ENCODE data around the gene AFF3.
A peak's percentile ranks its signal among the peaks of the same experiment; 100 is the strongest.

AFF3 gene

GRCh38 chr2:100148883-100149282, 6.5 kb upstream of the AFF3 start:
- no peaks in the 10 kb centered on the region for H3K9me3 ChIP-seq

GRCh38 chr2:100146657-100146960, 4.2 kb upstream of the AFF3 start:
- peaks cover 49% of the 10 kb centered on the region for H3K4me1 ChIP-seq
- H3K4me2 ChIP-seq = no peak overlapping the region
- no peak overlapping the region for H3K9ac ChIP-seq
- TF ChIP-seq Cebpa-rat (IDR thresholded peaks at IDR 0.05) = no peak
- no peak overlapping the region for H3K27ac ChIP-seq
- H3K4me3 ChIP-seq = no peak overlapping the region
- H3K27me3 ChIP-seq = no peaks in the 10 kb centered on the region
- H3K36me3 ChIP-seq = no peaks in the 10 kb centered on the region
- no peaks in the 10 kb centered on the region for H4K20me1 ChIP-seq
- no peaks in the 10 kb centered on the region for H3K9me3 ChIP-seq

More at GRCh38 chr2:100148883-100149282, 6.5 kb upstream of the AFF3 start:
- Histone ChIP-seq H4K20me1 (no peaks in the 10 kb centered on the region), H3K4me2 (no peak overlapping the region), H3K4me3 (no peak overlapping the region), H3K4me1 (peaks cover 27% of the 10 kb centered on the region), H3K27me3 (no peaks in the 10 kb centered on the region), H3K27ac (no peak overlapping the region), H3K36me3 (no peaks in the 10 kb centered on the region), H3K9ac (no peak overlapping the region)
- TF ChIP-seq Cebpa-rat (IDR thresholded peaks at IDR 0.05) = no peak

- H3K4me1 ChIP-seq = peaks cover 55% of the 10 kb centered on the region
These were observed 3.7 kb upstream of the AFF3 start for GRCh38 chr2:100145893-100146656.

GRCh38 chr2:100143286-100143685, 896 bp upstream of the AFF3 start:
- Histone ChIP-seq H3K36me3 (no peaks in the 10 kb centered on the region), H3K4me3 (peak overlapping the region; percentile 70), H3K9me3 (no peaks in the 10 kb centered on the region), H3K27me3 (no peaks in the 10 kb centered on the region), H3K27ac (peak overlapping the region; percentile 94), H4K20me1 (no peaks in the 10 kb centered on the region), H3K4me2 (peak overlapping the region; percentile 86), H3K4me1 (peaks cover 74% of the 10 kb centered on the region), H3K9ac (peak overlapping the region; percentile 85; the same call in 1 of the 2 replicates)
- TF ChIP-seq Cebpa-rat (IDR thresholded peaks at IDR 0.05) = no peak

More at GRCh38 chr2:100145893-100146656, 3.7 kb upstream of the AFF3 start:
- H3K36me3 ChIP-seq = no peaks in the 10 kb centered on the region
- no peak overlapping the region for H3K4me3 ChIP-seq
- H3K9me3 ChIP-seq = no peaks in the 10 kb centered on the region
- H3K9ac ChIP-seq = no peak overlapping the region
- no peaks in the 10 kb centered on the region for H4K20me1 ChIP-seq
- no peak overlapping the region for H3K4me2 ChIP-seq
- H3K27ac ChIP-seq = no peak overlapping the region
- no peak for TF ChIP-seq Cebpa-rat (IDR thresholded peaks at IDR 0.05)
- H3K27me3 ChIP-seq = no peaks in the 10 kb centered on the region

- Histone ChIP-seq H4K20me1 (no peaks in the 10 kb centered on the region), H3K4me2 (peak overlapping the region; percentile 86), H3K9ac (peak overlapping the region; percentile 85), H3K4me1 (peaks cover 88% of the 10 kb centered on the region), H3K4me3 (peak overlapping the region; percentile 70), H3K27me3 (no peaks in the 10 kb centered on the region), H3K9me3 (no peaks in the 10 kb centered on the region), H3K36me3 (no peaks in the 10 kb centered on the region), H3K27ac (peak overlapping the region; percentile 94)
- TF ChIP-seq Cebpa-rat (IDR thresholded peaks at IDR 0.05) = no peak
These were observed 484 bp downstream of the AFF3 start for GRCh38 chr2:100141906-100142305.

GRCh38 chr2:100140582-100140981, 1.8 kb downstream of the AFF3 start:
- Histone ChIP-seq H3K27me3 (no peaks in the 10 kb centered on the region), H3K9me3 (peaks cover 3% of the 10 kb centered on the region; the same call in 1 of the 2 replicates), H4K20me1 (no peaks in the 10 kb centered on the region), H3K9ac (peak overlapping the region; percentile 85; the same call in 1 of the 2 replicates), H3K27ac (peak overlapping the region; percentile 94; the same call in 1 of the 2 replicates), H3K4me1 (peaks cover 99% of the 10 kb centered on the region), H3K36me3 (no peaks in the 10 kb centered on the region), H3K4me3 (peak overlapping the region; percentile 70; the same call in 1 of the 2 replicates), H3K4me2 (peak overlapping the region; percentile 86)
- TF ChIP-seq Cebpa-rat (IDR thresholded peaks at IDR 0.05) = no peak

GRCh38 chr2:100137866-100138570, 4.4 kb downstream of the AFF3 start:
- H4K20me1 ChIP-seq = no peaks in the 10 kb centered on the region
- H3K9me3 ChIP-seq = peaks cover 3% of the 10 kb centered on the region; the same call in 1 of the 2 replicates
- H3K4me2 ChIP-seq = peak overlapping the region; percentile 86
- H3K4me1 ChIP-seq = peaks cover 83% of the 10 kb centered on the region
- no peak overlapping the region for H3K9ac ChIP-seq
- no peak for TF ChIP-seq Cebpa-rat (IDR thresholded peaks at IDR 0.05)
- no peaks in the 10 kb centered on the region for H3K27me3 ChIP-seq
- no peaks in the 10 kb centered on the region for H3K36me3 ChIP-seq
- H3K27ac ChIP-seq = peak overlapping the region; percentile 56
- peak overlapping the region; percentile 33 for H3K4me3 ChIP-seq

- H3K27ac ChIP-seq = peak overlapping the region; percentile 56
- H3K9ac ChIP-seq = no peak overlapping the region
- peak overlapping the region; percentile 86 for H3K4me2 ChIP-seq
- no peaks in the 10 kb centered on the region for H3K36me3 ChIP-seq
- no peak for TF ChIP-seq Cebpa-rat (IDR thresholded peaks at IDR 0.05)
- peak overlapping the region; percentile 33; the same call in 1 of the 2 replicates for H3K4me3 ChIP-seq
- H3K27me3 ChIP-seq = no peaks in the 10 kb centered on the region
- H3K4me1 ChIP-seq = peaks cover 76% of the 10 kb centered on the region
- peaks cover 3% of the 10 kb centered on the region; the same call in 1 of the 2 replicates for H3K9me3 ChIP-seq
- no peaks in the 10 kb centered on the region for H4K20me1 ChIP-seq
These were observed 5.1 kb downstream of the AFF3 start for GRCh38 chr2:100137318-100137717.

GRCh38 chr2:100136310-100136709, 6.1 kb downstream of the AFF3 start:
- no peak for TF ChIP-seq Cebpa-rat (IDR thresholded peaks at IDR 0.05)
- peaks cover 66% of the 10 kb centered on the region for H3K4me1 ChIP-seq
- H3K4me3 ChIP-seq = no peak overlapping the region
- peaks cover 3% of the 10 kb centered on the region; the same call in 1 of the 2 replicates for H3K9me3 ChIP-seq
- no peaks in the 10 kb centered on the region for H3K27me3 ChIP-seq
- peaks cover 8% of the 10 kb centered on the region; the same call in 1 of the 2 replicates for H4K20me1 ChIP-seq
- no peaks in the 10 kb centered on the region for H3K36me3 ChIP-seq
- H3K9ac ChIP-seq = no peak overlapping the region
- H3K27ac ChIP-seq = no peak overlapping the region
- H3K4me2 ChIP-seq = peak overlapping the region; percentile 42; the same call in 1 of the 2 replicates

- no peak overlapping the region for H3K9ac ChIP-seq
- no peak overlapping the region for H3K4me3 ChIP-seq
- peak overlapping the region; percentile 42 for H3K4me2 ChIP-seq
- H3K27ac ChIP-seq = peak overlapping the region; percentile 20; the same call in 1 of the 2 replicates
- H3K27me3 ChIP-seq = no peaks in the 10 kb centered on the region
- H3K36me3 ChIP-seq = peaks cover 2% of the 10 kb centered on the region; the same call in 1 of the 2 replicates
- peaks cover 3% of the 10 kb centered on the region; the same call in 1 of the 2 replicates for H3K9me3 ChIP-seq
- TF ChIP-seq Cebpa-rat (IDR thresholded peaks at IDR 0.05) = no peak
- H3K4me1 ChIP-seq = peaks cover 65% of the 10 kb centered on the region
- H4K20me1 ChIP-seq = peaks cover 14% of the 10 kb centered on the region; the same call in 1 of the 2 replicates
These were observed 7.0 kb downstream of the AFF3 start for GRCh38 chr2:100135415-100135814.

Data from BLaER1 (cell line).